GM12878 (cell line): ENCODE data around the gene TM4SF1.

Experiments used
- NFIC ChIP-seq: IDR thresholded peaks from 2 replicates; pipeline ENCODE4 v1.6.1; 2012; ENCODE audit warnings: low read depth, mild to moderate bottlenecking, inconsistent platforms, low read length, moderate library complexity
- PAX8 ChIP-seq: fragments of 450-650 bp; IDR thresholded peaks from 2 replicates; pipeline ENCODE4 v1.6.1; 2017; ENCODE audit warnings: mild to moderate bottlenecking, moderate library complexity
- POLR2A ChIP-seq: IDR thresholded peaks from 2 replicates; pipeline ENCODE4 v1.6.1; 2011; ENCODE audit warnings: low read depth, mild to moderate bottlenecking, low read length
- POU2F2 ChIP-seq: IDR thresholded peaks from 3 replicates; pipeline ENCODE4 v1.6.1; 2011; ENCODE audit warnings: low read depth, mild to moderate bottlenecking, low read length, borderline replicate concordance
- YY1 ChIP-seq: IDR thresholded peaks from 2 replicates; pipeline ENCODE4 v1.6.1; 2011; ENCODE audit warnings: low read depth, mild to moderate bottlenecking, low read length
- TF ChIP-seq, protein P1 (sequence below): IDR thresholded peaks from 2 replicates; pipeline ENCODE4 v1.6.1; 2012; ENCODE audit warnings: mild to moderate bottlenecking, low read depth, low read length
- TF ChIP-seq, protein P2 (sequence below), 3 experiments: IDR thresholded peaks in 2 of 3; conservative IDR thresholded peaks in 1 of 3; 2 replicates each; pipeline ENCODE4 v1.5.1; 2011; ENCODE audit warnings: low read depth in 3 of 3, low read length in 3 of 3, mild to moderate bottlenecking in 3 of 3, control low read depth in 2 of 3, moderate library complexity in 2 of 3, inconsistent platforms in 1 of 3, mixed read lengths in 1 of 3; ENCODE audit not compliant: control insufficient read depth in 2 of 3, insufficient read depth in 1 of 3; ENCODE audit errors: extremely low read depth in 1 of 3

DNA sequence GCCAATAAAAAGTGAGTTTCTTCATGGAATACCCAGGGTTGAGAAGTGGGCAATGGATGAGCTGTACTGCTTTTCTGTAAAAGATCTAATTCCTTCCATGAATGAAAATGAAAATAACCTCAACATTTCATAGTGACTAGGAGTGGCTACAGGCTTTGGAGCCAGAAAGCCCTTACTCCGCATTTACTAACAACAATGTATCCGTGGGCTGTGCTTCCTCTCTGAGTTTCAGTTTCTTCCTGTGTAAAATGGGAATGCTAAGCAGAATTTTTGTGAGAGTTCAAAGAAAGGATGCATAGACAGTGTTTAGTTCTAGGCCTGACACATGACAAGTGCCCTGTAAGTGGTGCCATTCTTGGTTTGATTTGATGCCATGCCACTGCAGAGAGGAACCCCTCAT is 47.5 kb upstream of the TM4SF1 start:
- TF ChIP-seq PAX8, result no peak
- TF ChIP-seq YY1, result no peak
- TF ChIP-seq, protein P1, sequence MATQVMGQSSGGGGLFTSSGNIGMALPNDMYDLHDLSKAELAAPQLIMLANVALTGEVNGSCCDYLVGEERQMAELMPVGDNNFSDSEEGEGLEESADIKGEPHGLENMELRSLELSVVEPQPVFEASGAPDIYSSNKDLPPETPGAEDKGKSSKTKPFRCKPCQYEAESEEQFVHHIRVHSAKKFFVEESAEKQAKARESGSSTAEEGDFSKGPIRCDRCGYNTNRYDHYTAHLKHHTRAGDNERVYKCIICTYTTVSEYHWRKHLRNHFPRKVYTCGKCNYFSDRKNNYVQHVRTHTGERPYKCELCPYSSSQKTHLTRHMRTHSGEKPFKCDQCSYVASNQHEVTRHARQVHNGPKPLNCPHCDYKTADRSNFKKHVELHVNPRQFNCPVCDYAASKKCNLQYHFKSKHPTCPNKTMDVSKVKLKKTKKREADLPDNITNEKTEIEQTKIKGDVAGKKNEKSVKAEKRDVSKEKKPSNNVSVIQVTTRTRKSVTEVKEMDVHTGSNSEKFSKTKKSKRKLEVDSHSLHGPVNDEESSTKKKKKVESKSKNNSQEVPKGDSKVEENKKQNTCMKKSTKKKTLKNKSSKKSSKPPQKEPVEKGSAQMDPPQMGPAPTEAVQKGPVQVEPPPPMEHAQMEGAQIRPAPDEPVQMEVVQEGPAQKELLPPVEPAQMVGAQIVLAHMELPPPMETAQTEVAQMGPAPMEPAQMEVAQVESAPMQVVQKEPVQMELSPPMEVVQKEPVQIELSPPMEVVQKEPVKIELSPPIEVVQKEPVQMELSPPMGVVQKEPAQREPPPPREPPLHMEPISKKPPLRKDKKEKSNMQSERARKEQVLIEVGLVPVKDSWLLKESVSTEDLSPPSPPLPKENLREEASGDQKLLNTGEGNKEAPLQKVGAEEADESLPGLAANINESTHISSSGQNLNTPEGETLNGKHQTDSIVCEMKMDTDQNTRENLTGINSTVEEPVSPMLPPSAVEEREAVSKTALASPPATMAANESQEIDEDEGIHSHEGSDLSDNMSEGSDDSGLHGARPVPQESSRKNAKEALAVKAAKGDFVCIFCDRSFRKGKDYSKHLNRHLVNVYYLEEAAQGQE, result no peak
- TF ChIP-seq POLR2A, result no peak
- TF ChIP-seq, protein P2, sequence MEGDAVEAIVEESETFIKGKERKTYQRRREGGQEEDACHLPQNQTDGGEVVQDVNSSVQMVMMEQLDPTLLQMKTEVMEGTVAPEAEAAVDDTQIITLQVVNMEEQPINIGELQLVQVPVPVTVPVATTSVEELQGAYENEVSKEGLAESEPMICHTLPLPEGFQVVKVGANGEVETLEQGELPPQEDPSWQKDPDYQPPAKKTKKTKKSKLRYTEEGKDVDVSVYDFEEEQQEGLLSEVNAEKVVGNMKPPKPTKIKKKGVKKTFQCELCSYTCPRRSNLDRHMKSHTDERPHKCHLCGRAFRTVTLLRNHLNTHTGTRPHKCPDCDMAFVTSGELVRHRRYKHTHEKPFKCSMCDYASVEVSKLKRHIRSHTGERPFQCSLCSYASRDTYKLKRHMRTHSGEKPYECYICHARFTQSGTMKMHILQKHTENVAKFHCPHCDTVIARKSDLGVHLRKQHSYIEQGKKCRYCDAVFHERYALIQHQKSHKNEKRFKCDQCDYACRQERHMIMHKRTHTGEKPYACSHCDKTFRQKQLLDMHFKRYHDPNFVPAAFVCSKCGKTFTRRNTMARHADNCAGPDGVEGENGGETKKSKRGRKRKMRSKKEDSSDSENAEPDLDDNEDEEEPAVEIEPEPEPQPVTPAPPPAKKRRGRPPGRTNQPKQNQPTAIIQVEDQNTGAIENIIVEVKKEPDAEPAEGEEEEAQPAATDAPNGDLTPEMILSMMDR (IDR thresholded peaks at IDR 0.05 in 2 of 3, conservative IDR thresholded peaks at IDR 0.05 in 1 of 3; ENCODE audit: control insufficient read depth in 2 of 3, extremely low read depth in 1 of 3, insufficient read depth in 1 of 3, low read depth in 3 of 3, low read length in 3 of 3), result no peak
- TF ChIP-seq NFIC, result no peak
- no peak for TF ChIP-seq POU2F2
